Measurements from ENCODE around the gene IL20RB.

The IL20RB gene, protein sequence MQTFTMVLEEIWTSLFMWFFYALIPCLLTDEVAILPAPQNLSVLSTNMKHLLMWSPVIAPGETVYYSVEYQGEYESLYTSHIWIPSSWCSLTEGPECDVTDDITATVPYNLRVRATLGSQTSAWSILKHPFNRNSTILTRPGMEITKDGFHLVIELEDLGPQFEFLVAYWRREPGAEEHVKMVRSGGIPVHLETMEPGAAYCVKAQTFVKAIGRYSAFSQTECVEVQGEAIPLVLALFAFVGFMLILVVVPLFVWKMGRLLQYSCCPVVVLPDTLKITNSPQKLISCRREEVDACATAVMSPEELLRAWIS

DNA sequence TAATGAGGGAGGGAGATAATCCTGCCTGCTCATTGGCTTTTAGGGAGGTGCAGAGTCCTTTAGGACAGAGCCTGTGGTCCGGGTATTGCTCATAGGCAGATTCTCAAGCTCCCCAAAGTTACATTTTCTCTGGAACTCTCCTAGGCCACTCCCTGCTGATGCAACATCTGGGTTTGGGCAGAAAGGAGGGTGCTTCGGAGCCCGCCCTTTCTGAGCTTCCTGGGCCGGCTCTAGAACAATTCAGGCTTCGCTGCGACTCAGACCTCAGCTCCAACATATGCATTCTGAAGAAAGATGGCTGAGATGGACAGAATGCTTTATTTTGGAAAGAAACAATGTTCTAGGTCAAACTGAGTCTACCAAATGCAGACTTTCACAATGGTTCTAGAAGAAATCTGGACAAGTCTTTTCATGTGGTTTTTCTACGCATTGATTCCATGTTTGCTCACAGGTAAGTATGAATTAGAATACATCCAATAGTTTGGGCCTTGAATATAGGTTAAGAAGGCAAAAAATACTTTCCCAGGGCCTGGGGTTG lies at the start of gene IL20RB:
TSS of gene IL20RB (plus strand) at position 233 of the 538 bp plus-strand sequence. CDS start at position 364, 131 bp downstream.
- DNase-seq = no peak

DNA sequence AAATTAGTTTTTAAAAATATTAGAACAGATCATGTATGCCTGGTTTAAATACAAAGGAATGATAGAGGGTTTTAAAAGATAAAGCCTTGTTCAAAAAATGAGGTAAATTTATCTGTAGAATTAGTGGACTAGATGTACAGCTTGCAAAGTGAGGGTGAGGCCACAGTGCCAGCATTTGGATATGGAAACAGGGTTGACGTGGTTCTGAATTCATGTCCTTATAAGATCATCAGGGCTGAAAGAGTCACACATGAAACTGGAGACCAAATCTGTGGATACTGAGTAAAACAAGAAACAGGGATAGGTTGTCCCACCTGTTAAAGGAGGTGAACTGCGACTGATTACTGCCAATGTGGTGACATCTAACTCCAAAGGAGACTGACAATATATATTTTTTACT lies 49.5 kb upstream of the IL20RB start:
- DNase-seq = no peak

DNA sequence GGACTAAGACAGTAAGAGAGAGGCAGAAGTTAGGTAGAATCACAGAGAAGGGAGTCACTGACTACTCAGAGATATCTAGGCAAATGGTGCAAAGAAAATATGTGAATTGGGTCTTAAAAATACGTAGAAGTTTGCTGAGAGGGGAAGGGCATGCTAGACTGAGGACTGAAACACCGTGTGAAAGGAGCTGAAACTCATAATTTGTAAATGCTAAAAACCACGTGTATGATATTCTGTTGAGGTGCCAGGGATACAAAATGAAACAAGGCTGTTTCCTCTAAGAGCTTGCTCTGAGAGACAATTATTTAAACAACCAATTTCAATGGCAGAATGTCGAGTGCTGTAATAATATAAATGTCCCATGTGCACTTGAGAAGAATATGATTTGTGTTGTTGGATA lies 48.6 kb upstream of the IL20RB start:
- DNase-seq = no peak

DNA sequence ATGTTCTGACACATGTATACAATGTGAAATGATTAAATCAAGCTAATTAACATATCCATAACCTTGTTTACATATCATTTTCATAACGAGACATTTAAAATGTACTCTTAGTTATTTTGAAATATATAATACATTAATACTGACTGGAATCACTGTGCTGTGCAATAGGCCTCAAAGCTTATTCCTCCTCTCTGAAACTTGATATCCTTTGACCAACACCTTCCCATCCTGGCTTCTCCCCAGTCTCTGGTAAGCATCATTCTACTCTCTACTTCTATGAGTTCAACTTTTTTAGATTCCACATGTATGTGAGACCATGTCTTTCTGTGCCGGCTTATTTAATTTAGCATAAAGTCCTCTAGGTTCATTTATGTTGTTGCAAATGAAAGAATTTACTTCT lies 47.1 kb upstream of the IL20RB start:
- no peak for DNase-seq

DNA sequence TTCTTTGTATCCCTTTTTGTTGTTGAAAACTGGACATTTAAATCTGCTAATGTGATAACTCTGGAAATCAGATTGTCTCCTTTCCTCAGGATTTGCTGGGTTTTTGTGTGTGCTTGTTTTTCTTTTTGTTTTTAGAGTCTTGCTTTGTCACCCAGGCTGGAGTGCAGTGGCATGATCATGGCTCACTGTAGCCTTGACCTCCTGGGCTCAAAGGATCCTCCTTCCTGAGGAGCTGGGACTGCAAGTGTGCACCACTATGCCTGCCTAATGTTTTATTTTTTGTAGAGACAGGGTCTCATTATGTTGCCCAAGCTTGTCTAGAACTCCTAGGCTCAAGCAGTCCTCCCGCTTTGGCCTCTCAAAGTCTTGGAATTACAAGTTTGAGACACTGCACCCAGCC lies 44.6 kb upstream of the IL20RB start:
- DNase-seq = no peak

DNA sequence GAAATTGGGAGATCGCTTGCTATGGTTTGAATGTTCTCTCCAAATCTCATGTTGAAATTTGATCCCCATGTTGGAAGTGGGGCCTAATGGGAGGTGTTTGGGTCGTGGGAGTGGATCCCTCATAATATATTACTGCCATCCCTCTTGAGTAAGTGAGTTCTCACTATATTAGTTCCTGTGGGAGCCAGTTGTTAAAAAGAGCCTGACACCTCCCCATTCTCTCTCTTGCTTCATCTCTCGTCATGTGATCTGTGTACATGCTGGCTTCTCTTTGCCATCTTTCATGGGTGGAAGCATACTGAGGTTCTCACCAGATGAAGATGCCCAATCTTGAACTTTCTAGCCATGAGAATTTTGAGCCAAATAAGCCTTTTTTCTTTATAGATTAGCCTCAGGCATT lies 43.0 kb upstream of the IL20RB start:
- DNase-seq = no peak

DNA sequence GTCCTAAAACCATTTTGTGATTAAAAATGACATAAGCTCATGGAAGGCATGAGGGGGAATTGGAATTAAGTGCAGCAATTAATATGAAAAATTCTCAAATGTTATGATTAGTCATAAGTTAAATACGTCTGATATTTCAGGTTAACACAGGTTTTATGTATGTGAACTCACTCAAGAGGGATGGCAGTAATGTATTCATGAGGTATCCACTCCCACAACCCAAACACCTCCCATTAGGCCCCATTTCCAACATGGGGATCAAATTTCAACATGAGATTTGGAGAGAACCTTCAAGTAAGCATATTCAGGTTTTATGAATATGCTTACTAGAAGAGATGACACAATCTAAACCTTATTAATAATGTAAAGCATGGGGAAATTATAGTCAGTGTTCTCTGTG lies 41.6 kb upstream of the IL20RB start:
- DNase-seq = no peak

DNA sequence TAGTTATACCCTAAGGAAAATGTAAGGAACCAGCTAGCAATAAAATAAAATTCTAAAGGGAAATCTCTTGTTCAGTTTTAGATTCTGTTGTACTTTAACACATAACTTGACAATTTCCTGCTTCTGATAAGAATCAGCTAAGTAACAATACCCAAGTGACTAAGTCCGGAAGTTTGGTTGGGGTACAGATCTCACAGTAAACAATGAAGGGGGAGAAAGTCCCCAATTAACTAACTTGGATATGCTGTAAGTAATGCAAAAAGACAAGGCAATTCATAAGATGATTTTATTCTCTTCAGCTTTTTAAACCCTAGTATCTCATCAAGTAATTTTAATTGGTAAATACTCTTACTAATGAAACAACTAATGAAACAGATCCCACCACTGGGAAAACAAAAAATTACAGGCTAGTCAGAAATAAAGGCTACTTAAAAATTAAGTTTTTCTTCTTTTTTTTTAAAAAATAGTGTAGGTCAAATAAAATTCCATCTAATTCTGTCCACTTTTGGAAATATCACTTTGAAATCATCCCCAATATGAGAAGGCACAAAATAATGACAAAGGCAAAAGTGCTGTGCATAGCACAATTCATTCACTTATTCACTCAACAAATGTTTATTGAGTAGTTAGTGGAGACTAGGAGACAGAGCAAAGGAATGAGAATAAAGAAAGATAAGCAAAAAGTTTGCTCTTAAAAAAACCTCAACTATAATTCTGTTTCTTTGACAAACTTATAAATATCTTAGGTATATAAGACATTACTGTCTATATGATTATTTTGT lies 37.8 kb upstream of the IL20RB start:
- DNase-seq = no peak

DNA sequence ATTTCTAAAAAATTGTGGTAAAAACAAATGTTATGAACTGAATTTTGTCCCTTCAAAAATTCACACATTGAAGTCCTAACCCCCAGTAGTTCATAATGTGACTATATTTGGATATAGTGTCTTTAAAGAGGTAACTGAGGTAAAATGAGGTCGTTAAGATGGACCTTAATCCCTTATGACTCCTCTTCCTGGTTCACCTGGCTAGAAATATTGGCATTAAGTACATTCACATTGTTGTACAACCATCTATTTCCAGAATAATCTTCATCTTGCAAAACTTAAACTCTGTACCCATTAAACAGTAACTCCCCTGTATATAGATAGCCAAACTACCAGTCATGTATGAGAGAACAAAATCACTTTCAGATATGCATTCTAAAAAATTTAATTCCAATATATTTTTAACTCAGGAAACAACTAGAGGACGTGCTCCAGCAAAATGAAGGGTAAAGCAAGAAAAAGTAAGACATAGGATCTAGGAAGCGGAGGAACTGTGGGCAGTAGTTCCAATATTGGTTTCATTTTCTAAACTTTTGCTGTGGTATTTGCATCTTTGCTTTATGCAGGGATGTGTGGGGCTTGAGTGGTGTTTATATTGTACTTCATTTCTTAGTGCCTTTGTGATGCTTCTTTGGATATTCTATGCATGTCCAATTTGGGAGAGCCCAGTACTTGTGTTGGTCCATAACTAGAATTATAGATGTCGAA lies 36.7 kb upstream of the IL20RB start:
- no peak for DNase-seq

DNA sequence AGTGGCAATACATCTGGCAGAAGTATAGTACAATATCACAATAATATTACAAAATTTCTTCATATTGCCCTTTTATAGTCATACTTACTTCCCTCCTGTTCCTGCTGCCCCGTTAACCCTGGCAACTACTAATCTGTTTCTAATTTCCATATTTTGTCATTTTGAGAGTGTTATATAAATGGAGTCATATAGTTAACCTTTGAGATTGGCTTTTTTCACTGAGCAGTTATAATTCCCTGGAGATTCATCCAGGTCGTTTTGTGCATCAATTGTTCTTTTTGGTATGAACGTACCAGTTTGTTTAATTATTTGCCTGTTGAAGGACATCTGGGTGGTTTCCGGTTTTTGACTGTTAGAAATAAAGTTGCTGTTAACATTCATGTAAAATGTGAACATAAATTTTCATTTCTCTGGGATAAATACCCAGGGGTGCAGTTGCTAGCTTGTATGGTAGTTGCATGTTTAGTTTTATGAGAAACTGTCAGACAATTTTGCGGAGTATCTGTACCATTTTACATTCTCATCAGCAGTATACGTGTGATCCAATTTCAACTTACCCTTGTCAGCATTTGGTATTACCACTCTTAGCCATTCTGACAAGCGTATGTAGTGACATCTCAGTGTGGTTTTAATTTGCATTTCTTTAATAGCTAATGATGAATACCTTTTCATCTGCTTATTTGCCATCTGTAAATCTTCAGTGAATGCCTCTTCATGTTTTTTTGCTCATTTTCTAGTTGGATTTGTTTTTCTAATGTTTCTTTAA lies 32.2 kb upstream of the IL20RB start:
- no peak for DNase-seq

DNA sequence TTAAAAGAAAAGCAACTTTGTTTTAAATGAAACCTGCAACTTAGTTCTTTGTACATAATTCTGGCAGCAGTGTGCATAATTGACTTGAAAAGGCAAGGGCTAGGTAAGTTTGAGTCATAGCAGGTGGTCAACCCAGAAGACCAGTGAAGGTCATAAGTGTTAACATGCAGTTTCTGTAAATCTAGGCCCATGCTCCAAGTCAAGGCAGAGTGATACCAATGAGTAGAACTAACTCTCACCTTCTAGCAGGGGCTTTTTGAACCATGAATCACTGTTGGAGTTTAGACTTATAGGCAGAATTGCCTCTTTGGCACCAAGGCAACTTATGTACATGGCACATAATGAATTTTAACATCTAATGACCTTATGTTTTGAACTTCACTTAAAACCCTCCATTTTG lies 29.5 kb upstream of the IL20RB start:
- no peak for DNase-seq

DNA sequence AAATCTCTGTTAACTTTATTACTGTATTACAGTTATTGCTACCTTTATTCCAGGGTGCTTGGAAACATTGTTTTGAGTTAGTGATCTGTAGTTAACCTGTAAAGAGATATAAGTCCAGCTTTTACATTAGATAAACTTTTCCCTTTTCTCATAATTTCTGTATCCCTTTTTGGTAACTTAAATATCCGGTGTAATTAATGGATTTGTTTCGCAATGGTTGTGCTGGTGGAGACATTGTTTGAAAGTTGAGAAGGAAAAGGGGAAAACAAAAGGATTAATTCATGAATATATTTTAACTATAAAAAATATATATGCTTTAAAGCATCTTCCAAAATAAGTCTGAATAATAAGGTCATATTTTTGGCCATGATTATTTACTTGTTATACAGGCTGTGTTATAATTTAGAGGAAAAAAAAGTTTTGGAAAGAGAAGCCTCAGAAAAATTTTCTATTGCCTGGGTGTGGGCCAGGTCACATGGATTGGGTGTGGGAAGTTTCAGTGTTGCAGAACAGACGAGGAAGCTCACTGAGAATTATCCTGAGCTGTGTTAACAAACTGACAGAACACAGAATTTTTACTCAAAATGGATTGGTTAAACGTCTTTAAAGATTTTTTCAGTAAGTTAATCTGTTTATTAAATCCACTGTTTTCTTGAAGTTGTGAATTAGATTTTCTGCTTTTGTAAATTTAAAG lies 27.7 kb upstream of the IL20RB start:
- DNase-seq = no peak

DNA sequence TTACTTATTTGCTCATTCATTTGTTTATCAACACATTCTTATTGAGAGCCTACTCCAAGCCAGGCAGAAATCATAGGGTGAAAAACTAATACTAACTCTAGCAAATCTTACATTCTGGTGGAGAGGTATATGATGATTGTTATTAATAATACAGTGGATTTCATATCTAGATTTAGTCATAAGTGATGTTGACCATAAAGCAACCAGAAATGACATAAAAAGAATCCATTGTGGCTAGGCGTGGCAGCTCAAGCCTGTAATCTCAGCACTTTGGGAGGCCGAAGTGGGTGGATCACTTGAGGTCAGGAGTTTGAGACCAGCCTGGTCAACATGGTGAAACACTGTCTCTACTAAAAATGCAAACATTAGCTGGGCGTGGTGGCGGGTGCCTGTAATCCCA lies 26.2 kb upstream of the IL20RB start:
- DNase-seq = no peak

DNA sequence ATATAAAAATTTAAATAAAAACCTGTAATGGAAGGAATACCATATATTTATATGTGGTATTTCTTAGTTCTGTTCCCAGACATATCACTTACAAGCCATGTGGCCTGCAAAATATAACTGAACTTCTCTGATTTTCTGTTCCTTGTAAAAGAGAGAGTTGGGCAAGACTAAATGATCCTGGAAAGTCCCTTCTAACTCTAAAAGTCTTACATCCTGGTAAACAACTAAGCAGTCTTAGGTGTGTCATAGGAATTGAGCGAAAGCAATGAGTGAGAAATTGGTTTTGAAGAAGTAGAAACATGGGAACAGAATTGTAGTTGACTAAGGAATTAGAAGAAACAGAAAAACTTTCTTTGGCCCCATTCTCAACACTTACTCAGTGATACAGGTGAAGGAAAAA lies 25.3 kb upstream of the IL20RB start:
- no peak for DNase-seq

DNA sequence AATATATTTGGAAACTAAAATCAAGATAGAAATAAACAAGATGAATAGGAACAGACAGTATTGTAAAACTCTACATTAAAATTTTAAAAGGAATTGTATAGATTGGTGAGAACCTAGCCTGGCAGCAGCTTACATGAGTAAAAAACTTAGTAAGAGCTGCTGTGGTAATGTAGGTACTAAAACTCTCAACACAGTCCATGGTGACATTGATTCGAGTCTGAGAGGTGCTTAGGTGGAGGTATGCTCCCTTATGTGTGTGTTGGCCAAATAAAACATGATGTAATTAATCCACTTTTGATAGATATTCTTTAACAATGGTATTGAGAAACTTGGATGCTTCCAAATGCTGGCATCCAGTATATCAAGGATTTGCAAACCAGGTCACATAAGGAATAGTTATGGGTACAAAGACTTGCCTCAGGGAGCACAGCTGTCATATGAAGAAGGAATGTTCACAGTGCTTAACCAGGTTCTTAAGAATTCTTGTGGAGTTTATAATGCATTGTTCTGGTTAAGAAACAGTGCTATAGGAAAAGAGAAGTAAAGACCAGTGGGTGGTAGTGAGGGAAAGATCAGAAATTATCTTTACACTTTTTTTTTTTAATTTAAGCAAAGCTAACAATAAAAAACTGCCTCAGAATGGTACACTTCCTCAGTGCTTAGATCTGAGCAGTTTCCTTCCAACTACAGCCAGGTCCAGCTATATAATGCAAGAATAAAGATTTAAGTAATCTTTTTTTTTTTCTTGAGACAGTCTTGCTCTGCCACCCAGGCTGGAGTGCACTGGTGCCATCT lies 24.6 kb upstream of the IL20RB start:
- no peak for DNase-seq

DNA sequence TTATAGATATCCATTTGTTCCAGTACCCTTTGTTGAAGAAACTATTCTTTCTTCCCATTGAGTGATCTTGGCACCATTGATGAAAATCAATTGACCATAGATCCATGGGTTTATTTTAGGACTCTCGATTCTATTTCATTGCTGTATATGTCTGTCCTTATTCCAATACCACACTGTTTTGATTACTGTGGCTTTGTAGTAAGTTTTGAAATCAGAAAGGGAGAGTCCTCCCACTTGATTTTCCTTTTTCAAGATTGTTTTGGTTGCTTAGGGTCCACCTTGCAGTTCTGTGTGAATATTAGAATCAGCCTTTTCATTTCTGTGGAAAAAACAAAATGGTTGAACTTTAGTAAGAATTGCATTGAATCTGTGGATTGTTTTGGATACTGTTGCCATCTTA lies 20.6 kb upstream of the IL20RB start:
- no peak for DNase-seq

DNA sequence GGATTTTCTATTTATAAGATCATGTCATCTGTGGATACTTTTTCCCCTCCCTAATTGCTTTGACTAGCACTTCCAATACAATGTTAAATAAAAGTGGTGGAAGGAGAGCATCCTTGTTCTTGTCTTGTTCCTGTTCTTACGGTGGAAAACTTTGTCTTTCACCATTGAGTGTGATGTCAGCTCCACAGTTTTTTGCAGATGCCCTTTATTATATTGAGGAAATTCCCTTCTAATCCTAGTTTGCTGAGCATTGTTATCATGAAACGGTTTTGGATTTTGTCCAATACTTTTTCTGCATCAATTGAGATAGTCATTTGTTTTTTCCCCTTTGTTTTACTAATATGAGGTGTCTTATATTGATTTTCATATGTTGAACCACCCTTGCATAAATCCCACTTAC lies 19.9 kb upstream of the IL20RB start:
- no peak for DNase-seq

DNA sequence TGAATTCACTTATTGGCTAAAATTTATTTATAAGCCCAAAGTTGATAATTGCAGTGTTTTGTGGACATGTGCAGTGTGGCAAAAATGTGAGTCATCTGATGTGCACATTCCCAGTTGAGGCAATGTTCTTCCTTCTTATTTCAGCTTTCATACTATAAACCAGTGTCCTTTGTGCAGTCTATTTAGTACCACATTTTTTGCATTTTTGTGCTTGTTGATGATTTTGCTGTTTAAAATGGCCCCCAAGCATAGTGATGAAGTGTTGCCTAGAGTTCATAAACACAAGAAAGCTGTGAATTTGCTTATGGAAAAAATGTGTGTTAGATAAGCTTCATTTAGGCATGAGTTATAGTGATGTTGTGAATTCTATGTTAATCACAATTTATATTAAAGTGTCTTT lies 19.4 kb upstream of the IL20RB start:
- no peak for DNase-seq

DNA sequence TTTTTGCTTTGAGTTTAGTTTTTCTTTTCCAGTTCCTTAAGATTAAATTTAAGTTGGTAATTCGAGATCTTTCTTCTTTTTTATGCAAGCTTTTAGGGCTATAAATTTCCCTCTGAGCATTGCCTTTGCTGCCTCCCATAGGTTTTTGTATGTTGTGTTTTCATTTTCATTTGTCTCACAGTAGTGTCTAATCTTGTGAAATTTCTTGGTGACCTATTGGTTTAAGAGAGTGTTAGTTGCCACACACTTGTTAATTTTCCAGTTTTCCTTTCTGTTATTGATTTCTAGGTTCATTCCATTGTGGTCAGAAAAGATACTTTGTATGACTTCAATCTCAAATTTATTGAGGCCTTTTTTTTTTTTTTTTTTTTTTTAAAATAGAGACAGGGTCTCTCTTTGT lies 18.3 kb upstream of the IL20RB start:
- DNase-seq = no peak

DNA sequence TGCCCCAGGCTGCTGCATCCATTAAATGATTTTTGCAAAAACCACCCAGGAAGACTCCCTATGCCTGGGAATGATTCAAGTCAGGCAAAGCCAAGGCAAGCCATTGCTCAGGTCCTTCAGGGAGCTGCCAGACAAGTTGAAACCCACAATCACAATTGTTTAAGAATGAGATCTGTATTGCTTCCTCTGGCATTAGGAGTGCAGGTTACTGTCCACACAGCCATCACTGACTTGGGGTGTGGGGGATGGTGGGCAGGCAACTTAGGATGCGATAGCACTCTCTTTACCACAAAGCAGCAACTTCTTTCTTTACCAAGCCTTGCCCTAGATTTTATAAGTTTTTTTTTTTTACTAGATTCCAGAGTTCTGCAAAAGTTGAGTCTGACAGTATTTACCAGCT lies 15.0 kb upstream of the IL20RB start:
- no peak for DNase-seq

DNA sequence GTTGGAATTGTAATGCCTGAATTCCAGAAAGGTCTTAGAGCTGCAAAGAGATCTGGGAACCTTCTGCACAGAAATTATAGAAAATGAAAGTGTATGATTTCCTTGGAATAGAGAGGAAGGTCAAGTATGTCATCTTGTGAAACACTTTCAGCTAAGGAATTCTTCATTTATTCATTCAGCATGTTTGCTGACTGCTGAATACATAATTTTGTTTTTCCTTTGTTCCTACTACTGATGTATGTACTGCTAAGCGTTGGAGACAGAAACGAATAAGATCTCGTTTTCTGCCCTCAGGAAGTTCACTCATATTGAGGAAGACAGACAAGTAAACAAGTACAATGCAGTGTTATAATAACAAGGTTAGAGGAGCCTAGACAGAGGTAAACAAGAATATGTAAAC lies 14.3 kb upstream of the IL20RB start:
- no peak for DNase-seq

DNA sequence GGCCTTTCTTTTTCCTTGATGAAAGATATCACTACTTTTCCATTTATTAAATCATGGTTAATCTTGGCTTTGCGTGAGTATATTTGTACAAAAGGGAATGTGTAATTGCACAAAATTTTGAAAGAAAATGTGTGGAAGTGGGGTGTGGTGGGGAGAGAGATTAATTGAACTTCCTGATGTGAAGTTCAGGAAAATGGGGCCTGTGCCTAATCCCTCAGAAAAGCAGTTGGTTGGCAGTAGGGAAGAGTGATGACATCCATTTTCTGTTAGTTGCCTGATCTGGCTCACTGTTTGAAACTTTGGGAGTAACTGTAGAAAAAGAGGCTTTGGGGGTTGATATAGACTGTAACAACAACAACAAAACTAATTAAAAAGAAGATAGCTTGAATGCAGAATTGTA lies 10.8 kb upstream of the IL20RB start:
- DNase-seq = no peak

All from 8988T (cell line).